Keratinocyte (primary cell): ENCODE measurements around the gene ANKRD40. TPM values are rescaled to one million over a fixed set of nuclear protein-coding genes. Genes with fewer than 3 reads are reported as not detected.

Experiments
- DNase-seq: peaks from one replicate; pipeline ENCODE4 v3.0.0-alpha.2; 2011; ENCODE audit warnings: low read depth, missing footprints, low spot score
- FAIRE-seq: peaks from 2 replicates; lab custom pipeline; 2011; peaks lifted over from hg19 to GRCh38; lab: Jason Lieb, UNC
- H2AFZ ChIP-seq: 2 replicates; pipeline ENCODE4 v1.6.0; 2012; ENCODE audit warnings: low read length, control low read depth, inconsistent platforms; ENCODE audit not compliant: control insufficient read depth
- H3K27ac ChIP-seq: 2 replicates; pipeline ENCODE4 v1.5.1; 2011; ENCODE audit warnings: low read length; ENCODE audit not compliant: control insufficient read depth, insufficient read depth
- H3K27me3 ChIP-seq: 3 replicates; pipeline ENCODE4 v1.6.0; 2011; ENCODE audit warnings: low read length; ENCODE audit not compliant: control insufficient read depth, insufficient read depth; ENCODE audit errors: extremely low read depth
- H3K36me3 ChIP-seq, 2 experiments: 2 replicates in 1 of 2; 3 replicates in 1 of 2; pipeline ENCODE4 v1.5.1; 2011; ENCODE audit warnings: low read length in 2 of 2, mild to moderate bottlenecking in 1 of 2; ENCODE audit not compliant: control insufficient read depth in 2 of 2, insufficient read depth in 2 of 2; ENCODE audit errors: extremely low read depth in 1 of 2
- H3K4me1 ChIP-seq: 3 replicates; pipeline ENCODE4 v1.5.1; 2011; ENCODE audit warnings: low read length; ENCODE audit not compliant: control insufficient read depth, insufficient read depth; ENCODE audit errors: extremely low read depth
- H3K4me2 ChIP-seq: 3 replicates; pipeline ENCODE4 v1.6.0; 2011; ENCODE audit warnings: low read depth, low read length; ENCODE audit not compliant: control insufficient read depth, insufficient read depth; ENCODE audit errors: extremely low read depth
- H3K4me3 ChIP-seq, 3 experiments: fragments of 200-600 bp in 1 of 3; sonication (generic) in 1 of 3; 2 replicates in 2 of 3; 3 replicates in 1 of 3; pipeline ENCODE4 v1.5.1; 2011 to 2016; ENCODE audit warnings: low read length in 3 of 3, mild to moderate bottlenecking in 3 of 3, control low read depth in 2 of 3, inconsistent platforms in 1 of 3, low read depth in 1 of 3, mixed read lengths in 1 of 3, mixed run types in 1 of 3, moderate library complexity in 1 of 3; ENCODE audit not compliant: control insufficient read depth in 2 of 3, insufficient read depth in 2 of 3; ENCODE audit errors: extremely low read depth in 1 of 3
- H3K79me2 ChIP-seq: 2 replicates; pipeline ENCODE4 v1.6.0; 2012; ENCODE audit warnings: low read length; ENCODE audit not compliant: control insufficient read depth, insufficient read depth
- H3K9ac ChIP-seq: 3 replicates; pipeline ENCODE4 v1.6.0; 2011; ENCODE audit warnings: low read length; ENCODE audit not compliant: control insufficient read depth, insufficient read depth; ENCODE audit errors: extremely low read depth
- H3K9me1 ChIP-seq: 3 replicates; pipeline ENCODE4 v1.6.0; 2011; ENCODE audit warnings: low read length; ENCODE audit not compliant: control insufficient read depth, insufficient read depth; ENCODE audit errors: extremely low read depth
- H3K9me3 ChIP-seq: 2 replicates; pipeline ENCODE4 v1.5.1; 2012; ENCODE audit warnings: low read depth, low read length; ENCODE audit not compliant: control insufficient read depth
- H4K20me1 ChIP-seq: 3 replicates; pipeline ENCODE4 v1.6.0; 2011; ENCODE audit warnings: low read length; ENCODE audit not compliant: control insufficient read depth, insufficient read depth; ENCODE audit errors: extremely low read depth
- EZH2 ChIP-seq: IDR thresholded peaks from one replicate; pipeline ENCODE4 v1.6.1; 2012; ENCODE audit warnings: inconsistent platforms, mild to moderate bottlenecking, low read length, moderate library complexity
- dilution Hi-C: fragments of 300-500 bp; cut with MboI; formaldehyde crosslinking; loops from one replicate; pipeline ENCODE4 v1.7.0; 2020; ENCODE audit warnings: low sequenced_read_pairs; ENCODE audit not compliant: extremely low pct_ligation_motif_present
- polyA plus RNA-seq, 5 experiments: library from polyadenylated mRNA; depleted of rRNA in 3 of 5; stranded (reverse) in 3 of 5; stranded (forward) in 1 of 5; unstranded in 1 of 5; fragments of >200 nt; gene quantifications; 1 replicate in 1 of 5; 2 replicates in 3 of 5; 3 replicates in 1 of 5; pipeline versions ENCODE4 v1.2.1 to v1.2.3, GENCODE V29; 2011 to 2012; ENCODE audit warnings: missing spikeins in 2 of 5, low read depth in 1 of 5, low replicate concordance in 1 of 5
- TF ChIP-seq, protein P1 (sequence below), 3 experiments: IDR thresholded peaks in 1 of 3; conservative IDR thresholded peaks in 1 of 3; optimal IDR thresholded peaks in 1 of 3; 2 replicates in 2 of 3; 3 replicates in 1 of 3; pipeline versions ENCODE3 to v1.5.1; 2011; ENCODE audit warnings: low read length in 3 of 3, mild to moderate bottlenecking in 3 of 3, moderate library complexity in 2 of 3, control low read depth in 1 of 3, inconsistent platforms in 1 of 3; ENCODE audit not compliant: insufficient read depth in 2 of 3; ENCODE audit errors: extremely low read depth in 1 of 3

Gene ANKRD40
- polyA plus RNA-seq, 1 donor (not counting 4 experiments of a cell fraction or from before 2014, with no cell fraction given) = 32.7 TPM

DNA sequence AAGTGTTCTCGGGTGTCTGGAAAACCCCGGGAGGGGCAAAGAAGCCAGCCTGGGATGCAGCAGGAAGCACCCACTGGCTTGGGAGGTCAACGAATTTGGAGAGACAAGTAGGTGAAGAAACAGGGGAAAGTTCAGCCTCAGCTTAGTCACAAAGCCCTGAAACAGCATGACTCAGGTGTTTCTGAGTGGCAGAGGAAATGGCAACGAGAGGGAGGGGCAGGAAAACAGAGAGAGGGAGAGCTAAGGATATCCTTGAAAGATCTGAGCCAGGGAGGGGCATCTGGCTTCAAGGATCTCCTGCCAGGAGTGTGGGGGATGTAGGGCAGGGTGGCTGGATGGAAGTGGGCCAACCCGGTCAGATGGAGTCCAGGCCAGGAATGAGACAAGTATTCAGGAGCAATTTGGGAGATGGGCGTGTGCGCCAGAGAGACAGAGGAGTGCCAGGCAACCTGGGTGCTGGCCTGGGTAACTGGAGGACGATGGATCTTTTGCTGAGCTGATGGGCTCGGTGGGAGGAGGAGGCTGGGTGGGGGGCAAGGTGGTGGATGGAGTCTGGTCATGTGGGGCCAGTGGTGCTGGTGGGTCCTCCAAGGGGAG, 45.8 kb downstream of the ANKRD40 start:
- TF ChIP-seq, protein P1, sequence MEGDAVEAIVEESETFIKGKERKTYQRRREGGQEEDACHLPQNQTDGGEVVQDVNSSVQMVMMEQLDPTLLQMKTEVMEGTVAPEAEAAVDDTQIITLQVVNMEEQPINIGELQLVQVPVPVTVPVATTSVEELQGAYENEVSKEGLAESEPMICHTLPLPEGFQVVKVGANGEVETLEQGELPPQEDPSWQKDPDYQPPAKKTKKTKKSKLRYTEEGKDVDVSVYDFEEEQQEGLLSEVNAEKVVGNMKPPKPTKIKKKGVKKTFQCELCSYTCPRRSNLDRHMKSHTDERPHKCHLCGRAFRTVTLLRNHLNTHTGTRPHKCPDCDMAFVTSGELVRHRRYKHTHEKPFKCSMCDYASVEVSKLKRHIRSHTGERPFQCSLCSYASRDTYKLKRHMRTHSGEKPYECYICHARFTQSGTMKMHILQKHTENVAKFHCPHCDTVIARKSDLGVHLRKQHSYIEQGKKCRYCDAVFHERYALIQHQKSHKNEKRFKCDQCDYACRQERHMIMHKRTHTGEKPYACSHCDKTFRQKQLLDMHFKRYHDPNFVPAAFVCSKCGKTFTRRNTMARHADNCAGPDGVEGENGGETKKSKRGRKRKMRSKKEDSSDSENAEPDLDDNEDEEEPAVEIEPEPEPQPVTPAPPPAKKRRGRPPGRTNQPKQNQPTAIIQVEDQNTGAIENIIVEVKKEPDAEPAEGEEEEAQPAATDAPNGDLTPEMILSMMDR (optimal IDR thresholded peaks at IDR 0.05 in 1 of 3, IDR thresholded peaks at IDR 0.05 in 1 of 3, conservative IDR thresholded peaks at IDR 0.05 in 1 of 3; ENCODE audit: extremely low read depth in 1 of 3, insufficient read depth in 2 of 3, low read length in 3 of 3) = no peak
- no peak for TF ChIP-seq EZH2
- no peaks in the 10 kb centered on the region for H3K9me3 ChIP-seq
- peak overlapping the region; percentile 76 for H3K27ac ChIP-seq
- H3K27me3 ChIP-seq = no peaks in the 10 kb centered on the region
- H3K4me1 ChIP-seq = peaks cover 28% of the 10 kb centered on the region
- H3K4me3 ChIP-seq = no peak overlapping the region
- no peaks in the 10 kb centered on the region for H3K9me1 ChIP-seq
- dilution Hi-C loops = no loop called here
- H4K20me1 ChIP-seq = no peaks in the 10 kb centered on the region
- peak; percentile 93 for FAIRE-seq
- peak overlapping the region; percentile 57 for H2AFZ ChIP-seq
- peak overlapping the region; percentile 67 for H3K4me2 ChIP-seq
- peaks cover 0 to 11% of the 10 kb centered on the region in 2 experiments for H3K36me3 ChIP-seq
- peak; percentile 76 for DNase-seq
- H3K9ac ChIP-seq = peak overlapping the region; percentile 29
- H3K79me2 ChIP-seq = no peaks in the 10 kb centered on the region

DNA sequence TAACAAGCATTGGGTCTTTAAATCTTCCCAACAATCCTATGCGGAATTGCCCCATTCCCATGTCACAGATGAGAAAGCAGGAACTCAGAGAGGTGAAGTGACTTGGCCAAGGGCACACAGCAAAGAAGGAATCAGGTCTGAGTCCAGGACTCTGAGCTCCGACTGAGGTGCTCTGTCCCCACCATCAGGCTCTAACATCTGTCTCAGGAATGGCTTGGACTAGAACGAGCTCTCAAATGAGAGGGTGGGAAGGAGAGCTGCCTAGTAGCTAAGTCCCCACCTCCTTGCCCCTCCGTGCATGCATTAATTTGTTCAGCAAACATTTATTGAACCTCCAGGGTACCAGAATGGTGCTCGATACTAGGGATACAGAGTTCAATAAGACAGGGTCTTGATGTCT, 46.4 kb downstream of the ANKRD40 start:
- peak overlapping the region; percentile 67 for H3K4me2 ChIP-seq
- no peak for FAIRE-seq
- no peak for DNase-seq
- H3K27ac ChIP-seq = peak overlapping the region; percentile 76
- peak overlapping the region; percentile 29 for H3K9ac ChIP-seq
- H2AFZ ChIP-seq = no peak overlapping the region
- no peaks in the 10 kb centered on the region for H3K9me3 ChIP-seq
- no peak for TF ChIP-seq EZH2
- TF ChIP-seq, protein P1 (optimal IDR thresholded peaks at IDR 0.05 in 1 of 3, IDR thresholded peaks at IDR 0.05 in 1 of 3, conservative IDR thresholded peaks at IDR 0.05 in 1 of 3; ENCODE audit: extremely low read depth in 1 of 3, insufficient read depth in 2 of 3, low read length in 3 of 3) = no peak
- H4K20me1 ChIP-seq = no peaks in the 10 kb centered on the region
- H3K36me3 ChIP-seq = peaks cover 0 to 15% of the 10 kb centered on the region in 2 experiments
- H3K27me3 ChIP-seq = no peaks in the 10 kb centered on the region
- H3K9me1 ChIP-seq = no peaks in the 10 kb centered on the region
- H3K4me1 ChIP-seq = peaks cover 28% of the 10 kb centered on the region
- H3K4me3 ChIP-seq = no peak overlapping the region
- dilution Hi-C loops = no loop called here
- H3K79me2 ChIP-seq = no peaks in the 10 kb centered on the region
